HG03139 (cell line): ENCODE measurements around the gene EEF2.

Experiments used
- ATAC-seq: cut with Tn5 transposase; IDR thresholded peaks from one replicate; pipeline ENCODE4 v1.9.1; 2021; ENCODE audit not compliant: unreplicated experiment

EEF2 gene

GRCh38 chr19:3986260-3987041 is 1.2 kb upstream of the EEF2 start:
- ATAC-seq, result no peak

- no peak for ATAC-seq
Observed at GRCh38 chr19:3985643-3986259, 488 bp upstream of the EEF2 start.

- no peak for ATAC-seq
Observed at GRCh38 chr19:3984584-3984907, 717 bp downstream of the EEF2 start.

- ATAC-seq, result no peak
Observed at GRCh38 chr19:3983936-3984583, 1.2 kb downstream of the EEF2 start.

GRCh38 chr19:3983542-3983914 is 1.7 kb downstream of the EEF2 start:
- ATAC-seq, result no peak

- ATAC-seq, result no peak
Observed at GRCh38 chr19:3982701-3983541, 2.3 kb downstream of the EEF2 start.

- no peak for ATAC-seq
Observed at GRCh38 chr19:3981736-3982681, 3.3 kb downstream of the EEF2 start.

- ATAC-seq, result no peak
Observed at GRCh38 chr19:3981373-3981735, 3.9 kb downstream of the EEF2 start.

- ATAC-seq, result no peak
Observed at GRCh38 chr19:3980353-3981251, 4.7 kb downstream of the EEF2 start.

- ATAC-seq, result no peak
Observed at GRCh38 chr19:3979674-3980352, 5.5 kb downstream of the EEF2 start.

- no peak for ATAC-seq
Observed at GRCh38 chr19:3979289-3979673, 6.0 kb downstream of the EEF2 start.

GRCh38 chr19:3978145-3978544 is 7.1 kb downstream of the EEF2 start:
- ATAC-seq, result no peak

- ATAC-seq, result no peak
Observed at GRCh38 chr19:3977242-3978143, 7.8 kb downstream of the EEF2 start.

GRCh38 chr19:3976495-3977241 is 8.6 kb downstream of the EEF2 start:
- no peak for ATAC-seq

GRCh38 chr19:3975637-3976087 is 9.6 kb downstream of the EEF2 start:
- ATAC-seq, result no peak

- ATAC-seq, result no peak
Observed at GRCh38 chr19:3975144-3975543, 10.1 kb downstream of the EEF2 start.
